ENCODE measurements around the gene NAE1. TPM values are rescaled to one million over a fixed set of nuclear protein-coding genes. Genes with fewer than 3 reads are reported as not detected.

Gene NAE1
- total and polyA plus RNA-seq, 2 donors (not counting 1 experiment from before 2014, with no cell fraction given), result 47.4 to 59.7 TPM

GRCh38 chr16:66856184-66856730, 25.5 kb upstream of the NAE1 start:
- Histone ChIP-seq H3K27me3 (ENCODE audit: control insufficient read depth, insufficient read depth, low read length) (no peaks in the 10 kb centered on the region), H3K4me1 (ENCODE audit: control insufficient read depth, extremely low read depth, insufficient read depth, low read length) (no peaks in the 10 kb centered on the region), H3K27ac (ENCODE audit: insufficient read depth, low read length) (no peak overlapping the region), H4K20me1 (ENCODE audit: control insufficient read depth, extremely low read depth, insufficient read depth, low read length) (no peaks in the 10 kb centered on the region), H3K36me3 (ENCODE audit: control insufficient read depth, insufficient read depth, low read length) (no peaks in the 10 kb centered on the region), H3K4me2 (ENCODE audit: extremely low read depth, insufficient read depth, low read length) (no peak overlapping the region), H3K9me3 (ENCODE audit: control insufficient read depth, insufficient read depth, low read depth, low read length) (no peaks in the 10 kb centered on the region), H3K79me2 (ENCODE audit: control insufficient read depth, insufficient read depth, low read length) (no peaks in the 10 kb centered on the region), H3K4me3 (replicated peaks in 1 of 4; ENCODE audit: control extremely low read depth in 1 of 4, insufficient read depth in 1 of 4, low read depth in 3 of 4, low read length in 4 of 4) (no peak overlapping the region), H2AFZ (ENCODE audit: low read length) (no peak overlapping the region), H3K9ac (ENCODE audit: insufficient read depth, low read length) (no peak overlapping the region)
- no peak for TF ChIP-seq EZH2 (IDR thresholded peaks at IDR 0.05; ENCODE audit: low read length, missing control alignments)
- TF ChIP-seq, protein P1, sequence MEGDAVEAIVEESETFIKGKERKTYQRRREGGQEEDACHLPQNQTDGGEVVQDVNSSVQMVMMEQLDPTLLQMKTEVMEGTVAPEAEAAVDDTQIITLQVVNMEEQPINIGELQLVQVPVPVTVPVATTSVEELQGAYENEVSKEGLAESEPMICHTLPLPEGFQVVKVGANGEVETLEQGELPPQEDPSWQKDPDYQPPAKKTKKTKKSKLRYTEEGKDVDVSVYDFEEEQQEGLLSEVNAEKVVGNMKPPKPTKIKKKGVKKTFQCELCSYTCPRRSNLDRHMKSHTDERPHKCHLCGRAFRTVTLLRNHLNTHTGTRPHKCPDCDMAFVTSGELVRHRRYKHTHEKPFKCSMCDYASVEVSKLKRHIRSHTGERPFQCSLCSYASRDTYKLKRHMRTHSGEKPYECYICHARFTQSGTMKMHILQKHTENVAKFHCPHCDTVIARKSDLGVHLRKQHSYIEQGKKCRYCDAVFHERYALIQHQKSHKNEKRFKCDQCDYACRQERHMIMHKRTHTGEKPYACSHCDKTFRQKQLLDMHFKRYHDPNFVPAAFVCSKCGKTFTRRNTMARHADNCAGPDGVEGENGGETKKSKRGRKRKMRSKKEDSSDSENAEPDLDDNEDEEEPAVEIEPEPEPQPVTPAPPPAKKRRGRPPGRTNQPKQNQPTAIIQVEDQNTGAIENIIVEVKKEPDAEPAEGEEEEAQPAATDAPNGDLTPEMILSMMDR (conservative IDR thresholded peaks at IDR 0.05 in 1 of 2, IDR thresholded peaks at IDR 0.05 in 1 of 2; ENCODE audit: low read depth in 1 of 2, low read length in 2 of 2), result no peak
- no peak for DNase-seq (ENCODE audit: low read depth in 2 of 2)

DNA sequence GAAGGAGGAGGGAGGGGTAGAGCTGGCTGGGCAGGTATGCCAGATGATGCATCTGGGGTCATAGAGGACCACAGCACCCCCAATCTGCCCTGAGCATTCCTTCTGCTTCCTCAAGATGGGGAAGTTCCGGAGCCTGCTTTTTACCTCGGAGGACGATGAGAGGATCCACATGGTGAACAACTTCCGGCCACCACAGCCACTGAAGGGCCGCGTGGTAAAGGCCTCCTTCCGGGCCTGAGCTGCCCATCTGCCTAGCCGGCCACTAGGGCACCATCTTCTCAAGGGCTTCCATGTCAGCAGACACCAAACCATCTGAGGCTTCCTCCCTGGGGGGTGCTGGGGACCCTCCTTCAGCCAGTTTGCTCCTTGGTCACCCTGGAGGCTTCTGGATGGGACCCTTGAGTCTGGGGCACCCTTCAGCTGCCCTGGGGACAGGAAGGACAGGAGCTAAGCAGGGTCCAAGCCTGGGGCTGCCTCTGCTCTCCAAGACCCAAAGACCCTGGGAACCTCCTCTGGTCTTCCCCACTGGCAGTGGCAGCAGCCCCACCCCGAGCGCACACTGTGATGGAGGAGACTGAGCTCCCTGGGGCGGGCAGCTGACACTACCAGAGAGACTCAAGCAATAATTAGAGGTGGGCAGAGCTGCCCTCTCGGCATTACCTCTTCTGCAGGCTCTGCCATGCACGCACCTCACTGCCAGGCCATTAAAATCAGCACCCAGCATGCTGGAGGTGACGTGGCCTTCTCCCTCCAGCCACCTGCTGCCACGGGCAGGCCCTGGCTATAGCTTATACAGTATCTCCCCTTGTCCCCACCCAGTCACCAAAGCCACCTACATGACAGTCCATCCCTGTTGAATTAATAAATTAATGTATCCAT, 22.7 kb upstream of the NAE1 start:
- Histone ChIP-seq H4K20me1 (ENCODE audit: control insufficient read depth, extremely low read depth, insufficient read depth, low read length) (no peaks in the 10 kb centered on the region), H3K27me3 (ENCODE audit: control insufficient read depth, insufficient read depth, low read length) (no peaks in the 10 kb centered on the region), H2AFZ (ENCODE audit: low read length) (no peak overlapping the region), H3K4me1 (ENCODE audit: control insufficient read depth, extremely low read depth, insufficient read depth, low read length) (no peaks in the 10 kb centered on the region), H3K4me3 (replicated peaks in 1 of 4; ENCODE audit: control extremely low read depth in 1 of 4, insufficient read depth in 1 of 4, low read depth in 3 of 4, low read length in 4 of 4) (no peak overlapping the region), H3K27ac (ENCODE audit: insufficient read depth, low read length) (no peak overlapping the region), H3K36me3 (ENCODE audit: control insufficient read depth, insufficient read depth, low read length) (no peaks in the 10 kb centered on the region), H3K9me3 (ENCODE audit: control insufficient read depth, insufficient read depth, low read depth, low read length) (no peaks in the 10 kb centered on the region), H3K79me2 (ENCODE audit: control insufficient read depth, insufficient read depth, low read length) (no peaks in the 10 kb centered on the region), H3K4me2 (ENCODE audit: extremely low read depth, insufficient read depth, low read length) (no peak overlapping the region), H3K9ac (ENCODE audit: insufficient read depth, low read length) (no peak overlapping the region)
- no peak for TF ChIP-seq EZH2 (IDR thresholded peaks at IDR 0.05; ENCODE audit: low read length, missing control alignments)
- TF ChIP-seq, protein P1 (conservative IDR thresholded peaks at IDR 0.05 in 1 of 2, IDR thresholded peaks at IDR 0.05 in 1 of 2; ENCODE audit: low read depth in 1 of 2, low read length in 2 of 2), result no peak
- DNase-seq (ENCODE audit: low read depth in 2 of 2), result no peak

GRCh38 chr16:66851166-66851964, 20.6 kb upstream of the NAE1 start:
- Histone ChIP-seq H3K27ac (ENCODE audit: insufficient read depth, low read length) (no peak overlapping the region), H3K27me3 (ENCODE audit: control insufficient read depth, insufficient read depth, low read length) (peaks cover 12% of the 10 kb centered on the region), H3K4me1 (ENCODE audit: control insufficient read depth, extremely low read depth, insufficient read depth, low read length) (no peaks in the 10 kb centered on the region), H2AFZ (ENCODE audit: low read length) (no peak overlapping the region), H3K4me2 (ENCODE audit: extremely low read depth, insufficient read depth, low read length) (no peak overlapping the region), H3K36me3 (ENCODE audit: control insufficient read depth, insufficient read depth, low read length) (no peaks in the 10 kb centered on the region), H4K20me1 (ENCODE audit: control insufficient read depth, extremely low read depth, insufficient read depth, low read length) (no peaks in the 10 kb centered on the region), H3K4me3 (replicated peaks in 1 of 4; ENCODE audit: control extremely low read depth in 1 of 4, insufficient read depth in 1 of 4, low read depth in 3 of 4, low read length in 4 of 4) (no peak overlapping the region), H3K9me3 (ENCODE audit: control insufficient read depth, insufficient read depth, low read depth, low read length) (no peaks in the 10 kb centered on the region), H3K79me2 (ENCODE audit: control insufficient read depth, insufficient read depth, low read length) (no peaks in the 10 kb centered on the region), H3K9ac (ENCODE audit: insufficient read depth, low read length) (no peak overlapping the region)
- TF ChIP-seq, protein P1 (conservative IDR thresholded peaks at IDR 0.05 in 1 of 2, IDR thresholded peaks at IDR 0.05 in 1 of 2; ENCODE audit: low read depth in 1 of 2, low read length in 2 of 2), result no peak
- TF ChIP-seq EZH2 (IDR thresholded peaks at IDR 0.05; ENCODE audit: low read length, missing control alignments), result no peak
- DNase-seq (ENCODE audit: low read depth in 2 of 2), result no peak
